ENCODE measurements around the gene SPHK1. TPM values are rescaled to one million over a fixed set of nuclear protein-coding genes. Genes with fewer than 3 reads are reported as not detected.

SPHK1 gene
- total and polyA plus RNA-seq, 2 donors (not counting 3 experiments of a cell fraction or from before 2014, with no cell fraction given) = 85.6 to 97.4 TPM

GRCh38 chr17:76336756-76337412 lies 47.5 kb upstream of the SPHK1 start:
- no peaks in the 10 kb centered on the region for H3K9me3 ChIP-seq (replicated peaks; ENCODE audit: control insufficient read depth, insufficient read depth, low read length)
- H3K79me2 ChIP-seq (ENCODE audit: control insufficient read depth, insufficient read depth, low read length) = peaks cover 30% of the 10 kb centered on the region
- no peak overlapping the region for H3K9ac ChIP-seq (replicated peaks; ENCODE audit: extremely low read depth, insufficient read depth, low read length)
- no peaks in the 10 kb centered on the region for H3K4me1 ChIP-seq (ENCODE audit: control insufficient read depth, extremely low read depth, insufficient read depth, low read length)
- DNase-seq (ENCODE audit: low read depth, low spot score) = no peak
- H3K9me1 ChIP-seq (replicated peaks; ENCODE audit: control insufficient read depth, extremely low read depth, insufficient read depth, low read length) = no peaks in the 10 kb centered on the region
- ChIA-PET POLR2A (interaction anchor here (0.6 kb wide), 2 partner anchors 9 to 22 kb away, joined by 4 to 5 read pairs; no protein-coding TSS in a partner anchor), CTCF (interaction anchor here (0.9 to 2.8 kb wide), 7 partner anchors 10 to 337 kb away, joined by 3 to 10 read pairs (median 5); partner anchors contain the start of gene PRPSAP1)
- intact Hi-C loops (cut with micrococcal nuclease) = no loop called here
- dilution Hi-C loops (cut with MboI; ENCODE audit: extremely low pct_ligation_motif_present, low sequenced_read_pairs) = no loop called here
- FAIRE-seq = no peak
- no peaks in the 10 kb centered on the region for H3K27me3 ChIP-seq (ENCODE audit: control insufficient read depth in 2 of 2, insufficient read depth in 2 of 2, low read length in 2 of 2)
- H3K27ac ChIP-seq (ENCODE audit: insufficient read depth, low read depth, low read length) = no peak overlapping the region
- H3K36me3 ChIP-seq (ENCODE audit: control insufficient read depth in 2 of 2, extremely low read depth in 1 of 2, insufficient read depth in 2 of 2, low read length in 2 of 2) = peaks cover 4 to 10% of the 10 kb centered on the region in 2 experiments
- TF ChIP-seq GATA2 (IDR thresholded peaks at IDR 0.05; ENCODE audit: insufficient read depth, insufficient read length, low read depth, low read length) (no peak), MYC (IDR thresholded peaks at IDR 0.05; ENCODE audit: low read depth, low read length) (no peak), POLR2AphosphoS5 (IDR thresholded peaks at IDR 0.05; ENCODE audit: insufficient read depth, low read depth, low read length) (no peak), POLR2A (IDR thresholded peaks at IDR 0.05; ENCODE audit: low read depth, low read length) (no peak), JUN (IDR thresholded peaks at IDR 0.05; ENCODE audit: borderline replicate concordance, insufficient read depth, insufficient read length, low read depth) (no peak), MAX (IDR thresholded peaks at IDR 0.05; ENCODE audit: insufficient read depth, insufficient read length) (no peak), FOS (IDR thresholded peaks at IDR 0.05; ENCODE audit: borderline replicate concordance, insufficient read depth, low read length) (no peak), EZH2 (IDR thresholded peaks at IDR 0.05; ENCODE audit: borderline replicate concordance, low read depth, low read length, severe bottlenecking) (no peak)
- TF ChIP-seq, protein P1, sequence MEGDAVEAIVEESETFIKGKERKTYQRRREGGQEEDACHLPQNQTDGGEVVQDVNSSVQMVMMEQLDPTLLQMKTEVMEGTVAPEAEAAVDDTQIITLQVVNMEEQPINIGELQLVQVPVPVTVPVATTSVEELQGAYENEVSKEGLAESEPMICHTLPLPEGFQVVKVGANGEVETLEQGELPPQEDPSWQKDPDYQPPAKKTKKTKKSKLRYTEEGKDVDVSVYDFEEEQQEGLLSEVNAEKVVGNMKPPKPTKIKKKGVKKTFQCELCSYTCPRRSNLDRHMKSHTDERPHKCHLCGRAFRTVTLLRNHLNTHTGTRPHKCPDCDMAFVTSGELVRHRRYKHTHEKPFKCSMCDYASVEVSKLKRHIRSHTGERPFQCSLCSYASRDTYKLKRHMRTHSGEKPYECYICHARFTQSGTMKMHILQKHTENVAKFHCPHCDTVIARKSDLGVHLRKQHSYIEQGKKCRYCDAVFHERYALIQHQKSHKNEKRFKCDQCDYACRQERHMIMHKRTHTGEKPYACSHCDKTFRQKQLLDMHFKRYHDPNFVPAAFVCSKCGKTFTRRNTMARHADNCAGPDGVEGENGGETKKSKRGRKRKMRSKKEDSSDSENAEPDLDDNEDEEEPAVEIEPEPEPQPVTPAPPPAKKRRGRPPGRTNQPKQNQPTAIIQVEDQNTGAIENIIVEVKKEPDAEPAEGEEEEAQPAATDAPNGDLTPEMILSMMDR (IDR thresholded peaks at IDR 0.05; ENCODE audit: extremely low read depth in 1 of 2, insufficient read depth in 1 of 2, low read depth in 1 of 2, low read length in 2 of 2) = no peak
- H4K20me1 ChIP-seq (replicated peaks; ENCODE audit: control insufficient read depth, extremely low read depth, insufficient read depth, low read length) = no peaks in the 10 kb centered on the region
- no peak overlapping the region for H3K4me3 ChIP-seq (replicated peaks in 1 of 3; ENCODE audit: insufficient read depth in 1 of 3, low read depth in 1 of 3, low read length in 3 of 3)
- no peak overlapping the region for H2AFZ ChIP-seq (ENCODE audit: low read depth, low read length)
- H3K4me2 ChIP-seq (ENCODE audit: insufficient read depth, low read length) = no peak overlapping the region
- BruUV-seq (replicated peaks) = no TSS peak

All from endothelial cell of umbilical vein (primary cell).